Lung (tissue), 12 donors: ENCODE measurements around the gene ELK4. TPM values are rescaled to one million over a fixed set of nuclear protein-coding genes. Genes with fewer than 3 reads are reported as not detected.

Experiments used
- ATAC-seq: fragments of 200-7000 bp; cut with Tn5 transposase; one replicate; pipeline ENCODE4 v1.9.1; 2020; ENCODE audit warnings: moderate number of reproducible peaks; ENCODE audit not compliant: insufficient read depth, low FRiP score
- DNase-seq, 3 donors: peaks; one replicate each; pipeline ENCODE4 v3.0.0-alpha.2; 2013 to 2017
- H3K27ac ChIP-seq, 2 donors: one replicate each; pipeline ENCODE4 v1.5.1; 2013; ENCODE audit warnings: mild to moderate bottlenecking in 2 of 2, moderate library complexity in 2 of 2, control low read depth in 1 of 2, inconsistent platforms in 1 of 2, low read depth in 1 of 2, low read length in 1 of 2
- H3K27me3 ChIP-seq, 3 donors: one replicate each; pipeline ENCODE4 v1.5.1; 2013; ENCODE audit warnings: low read length in 2 of 3; ENCODE audit not compliant: control insufficient read depth in 3 of 3, insufficient read depth in 3 of 3
- H3K36me3 ChIP-seq, 4 donors: one replicate each; pipeline ENCODE4 v1.5.1; 2013; ENCODE audit warnings: low read length in 4 of 4, mild to moderate bottlenecking in 1 of 4, moderate library complexity in 1 of 4; ENCODE audit not compliant: control insufficient read depth in 4 of 4, insufficient read depth in 4 of 4
- H3K4me1 ChIP-seq, 5 donors: one replicate each; pipeline ENCODE4 v1.5.1; 2013; ENCODE audit warnings: low read length in 5 of 5, mild to moderate bottlenecking in 2 of 5, moderate library complexity in 1 of 5; ENCODE audit not compliant: control insufficient read depth in 5 of 5, insufficient read depth in 5 of 5
- H3K4me3 ChIP-seq: one replicate; pipeline ENCODE4 v1.5.1; 2013; ENCODE audit warnings: mild to moderate bottlenecking, control low read depth, moderate library complexity
- H3K9ac ChIP-seq, 2 donors: one replicate each; pipeline ENCODE4 v1.5.1; 2013; ENCODE audit warnings: low read length in 2 of 2, control low read depth in 1 of 2; ENCODE audit not compliant: insufficient read depth in 1 of 2
- H3K9me3 ChIP-seq, 4 donors: one replicate each; pipeline ENCODE4 v1.5.1; 2013; ENCODE audit warnings: low read length in 3 of 4, mild to moderate bottlenecking in 1 of 4, moderate library complexity in 1 of 4; ENCODE audit not compliant: control insufficient read depth in 4 of 4, insufficient read depth in 3 of 4
- CTCF ChIP-seq: IDR thresholded peaks from 2 replicates; pipeline ENCODE4 v1.5.1; 2012; ENCODE audit warnings: mild to moderate bottlenecking; ENCODE audit errors: control extremely low read depth, extremely low read depth
- WGBS, 2 donors: extraction: QIAGEN DNeasy Blood & Tissue Kit; methylation state at CpG; one replicate each; pipeline ENCODE4 v1.1.7; 2013; 5-methylcytosine and 5-hydroxymethylcytosine counted together
- polyA plus RNA-seq, 2 donors: library from polyadenylated mRNA; stranded (reverse); fragments of 200-250 nt; gene quantifications; one replicate each; pipeline ENCODE4 v1.2.1, GENCODE V29; 2013
- total RNA-seq, 2 donors: library from RNA; depleted of rRNA in 1 of 2; stranded (reverse); fragments of >200 nt in 1 of 2; gene quantifications; one replicate each; pipeline ENCODE4 v1.2.1, GENCODE V29; 2014 to 2021
- donor health status: control.
- donor health status: control.
- donor health status: Bipolar disorder and iron deficiency.
- donor health status: healthy.
- donor health status: DM: yes; HTN: yes; CAD: no.

Gene ELK4
- total and polyA plus RNA-seq, 4 donors: 5.0 to 46.7 (median 17.8) TPM

- Histone ChIP-seq H3K36me3 (peaks cover 0 to 11% (median 5%) of the 10 kb centered on the region in 4 donors), H3K4me1 (peaks cover 4 to 34% (median 26%) of the 10 kb centered on the region in 5 donors), H3K4me3 (no peak overlapping the region), H3K9me3 (no peaks in the 10 kb centered on the region), H3K9ac (peak overlapping the region in 1 of 2 donors; percentile 38), H3K27ac (peak overlapping the region; percentile 36 to 78), H3K27me3 (no peaks in the 10 kb centered on the region)
- DNase-seq (peak; percentile 95 to 99 (median 99)), ATAC-seq (peak; percentile 71)
- TF ChIP-seq CTCF: no peak
- WGBS, 2 donors: 44 to 60% methylated on average over 18 of the region's 18 CpGs
Observed at GRCh38 chr1:205598841-205599668, 32.8 kb downstream of the ELK4 start.

- no peak overlapping the region for H3K27ac ChIP-seq
- no peak for ATAC-seq
- H3K9me3 ChIP-seq: no peaks in the 10 kb centered on the region
- no peaks in the 10 kb centered on the region for H3K27me3 ChIP-seq
- peaks cover 4 to 34% (median 26%) of the 10 kb centered on the region in 5 donors for H3K4me1 ChIP-seq
- no peak for TF ChIP-seq CTCF
- peak overlapping the region in 1 of 2 donors; percentile 17 for H3K9ac ChIP-seq
- peaks cover 0 to 10% (median 1%) of the 10 kb centered on the region in 4 donors for H3K36me3 ChIP-seq
- DNase-seq: peak; percentile 49 to 90 (median 77)
- no peak overlapping the region for H3K4me3 ChIP-seq
- WGBS, 2 donors: 65 to 77% methylated on average over 8 of the region's 8 CpGs
Observed at GRCh38 chr1:205597691-205598314, 34.0 kb downstream of the ELK4 start.

- Histone ChIP-seq H3K4me1 (peaks cover 4 to 40% (median 26%) of the 10 kb centered on the region in 5 donors), H3K9ac (no peak overlapping the region), H3K36me3 (peaks cover 0 to 9% (median 1%) of the 10 kb centered on the region in 4 donors), H3K4me3 (no peak overlapping the region), H3K27ac (no peak overlapping the region), H3K27me3 (no peaks in the 10 kb centered on the region), H3K9me3 (no peaks in the 10 kb centered on the region)
- no peak for DNase-seq
- TF ChIP-seq CTCF: no peak
- ATAC-seq: no peak
- WGBS, 2 donors: 97 to 100% methylated on average over 3 of the region's 3 CpGs
Observed at GRCh38 chr1:205596876-205597275, 34.9 kb downstream of the ELK4 start.
